Measurements from ENCODE around the gene SETBP1.

Gene SETBP1

DNA sequence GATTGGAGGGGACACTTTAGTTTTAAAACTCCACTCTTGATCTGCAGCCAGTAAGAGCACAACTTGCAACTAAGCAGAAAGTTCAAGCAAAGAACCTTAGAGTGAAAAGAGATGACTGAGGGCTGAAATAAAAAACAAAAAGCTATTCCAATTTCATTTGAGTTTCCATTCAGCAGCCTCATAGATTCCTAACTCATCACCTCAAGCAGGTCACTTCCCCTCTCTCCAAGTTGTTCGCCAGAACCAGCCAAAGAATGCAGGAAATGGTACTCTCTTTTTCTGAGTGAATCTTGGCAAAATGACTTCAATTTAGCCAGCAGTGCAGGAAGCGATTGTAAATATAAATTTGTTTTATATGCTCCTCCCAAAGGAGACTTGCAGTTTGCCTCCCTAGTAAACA, 213.3 kb downstream of the SETBP1 start:
- DNase-seq (no peak), ATAC-seq (replicated peaks) (no peak)
- Mint-ChIP-seq H3K27ac (peak overlapping the region in 1 of 2 donors; percentile 70), H3K9me3 (no peaks in the 10 kb centered on the region), H3K4me1 (ENCODE audit: low read depth in 2 of 2) (peaks cover 8 to 33% of the 10 kb centered on the region in 2 donors), H3K27me3 (no peaks in the 10 kb centered on the region), H3K4me3 (peak overlapping the region in 1 of 2 donors; percentile 7), H3K36me3 (ENCODE audit: insufficient read depth) (no peaks in the 10 kb centered on the region)

DNA sequence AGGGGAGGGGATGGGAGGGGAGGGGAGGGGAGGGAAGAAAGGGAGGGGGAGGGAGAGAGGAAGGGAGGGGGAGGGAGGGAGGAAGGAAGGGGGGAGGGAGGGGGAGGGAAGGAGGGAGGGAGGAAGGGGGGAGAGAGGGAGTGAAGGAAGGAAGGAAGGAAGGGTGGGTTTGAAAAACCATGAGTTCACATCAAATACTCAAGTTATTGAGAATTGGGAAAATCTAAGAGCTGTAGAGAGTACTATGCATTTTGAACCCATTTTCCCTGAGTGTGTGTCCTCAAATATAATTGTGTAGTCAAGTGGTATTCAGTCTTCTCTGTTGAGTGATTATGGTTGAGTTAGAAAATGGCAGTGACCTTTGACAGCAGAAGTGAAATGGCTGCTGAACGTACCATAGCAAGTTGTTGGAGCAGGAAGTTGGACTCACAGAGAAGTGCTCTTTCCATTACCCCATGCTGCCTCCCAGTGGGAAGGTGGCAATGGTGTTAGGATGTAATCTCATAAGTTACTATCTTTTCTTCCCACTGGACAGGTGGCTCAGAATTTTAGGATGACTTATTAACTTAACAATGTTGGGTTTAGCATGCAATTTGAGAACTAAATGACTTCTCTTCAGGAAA, 214.6 kb downstream of the SETBP1 start:
- no peaks in the 10 kb centered on the region for H3K27me3 Mint-ChIP-seq
- no peak for ATAC-seq (replicated peaks)

DNA sequence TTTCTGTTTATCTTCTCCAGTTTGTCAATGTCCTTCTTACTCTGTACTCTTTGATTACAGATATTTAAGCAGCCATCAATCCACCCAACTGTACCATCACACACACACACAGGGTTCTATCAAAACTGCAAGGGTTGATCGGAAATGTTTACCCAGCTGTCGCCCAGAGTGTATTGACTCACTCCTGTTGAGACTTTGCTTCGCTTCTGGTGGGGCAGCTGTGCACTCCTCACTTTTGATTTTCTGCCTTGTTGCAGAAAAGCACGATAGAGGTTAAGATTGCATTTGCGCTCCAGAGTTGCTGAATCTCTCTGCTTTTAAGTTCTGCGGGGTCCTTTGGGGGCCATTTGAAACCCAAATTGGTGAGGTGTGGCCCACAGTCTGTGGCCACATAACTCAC, 216.2 kb downstream of the SETBP1 start:
- Mint-ChIP-seq H3K36me3 (ENCODE audit: insufficient read depth) (no peaks in the 10 kb centered on the region), H3K4me3 (no peak overlapping the region)

More for the DNA sequence above, 214.6 kb downstream of the SETBP1 start:
- DNase-seq = no peak
- H3K4me1 Mint-ChIP-seq (ENCODE audit: low read depth in 2 of 2) = peaks cover 8 to 29% of the 10 kb centered on the region in 2 donors
- H3K36me3 Mint-ChIP-seq (ENCODE audit: insufficient read depth) = no peaks in the 10 kb centered on the region
- H3K4me3 Mint-ChIP-seq = no peak overlapping the region
- no peaks in the 10 kb centered on the region for H3K9me3 Mint-ChIP-seq
- peak overlapping the region; percentile 64 to 71 for H3K27ac Mint-ChIP-seq

DNA sequence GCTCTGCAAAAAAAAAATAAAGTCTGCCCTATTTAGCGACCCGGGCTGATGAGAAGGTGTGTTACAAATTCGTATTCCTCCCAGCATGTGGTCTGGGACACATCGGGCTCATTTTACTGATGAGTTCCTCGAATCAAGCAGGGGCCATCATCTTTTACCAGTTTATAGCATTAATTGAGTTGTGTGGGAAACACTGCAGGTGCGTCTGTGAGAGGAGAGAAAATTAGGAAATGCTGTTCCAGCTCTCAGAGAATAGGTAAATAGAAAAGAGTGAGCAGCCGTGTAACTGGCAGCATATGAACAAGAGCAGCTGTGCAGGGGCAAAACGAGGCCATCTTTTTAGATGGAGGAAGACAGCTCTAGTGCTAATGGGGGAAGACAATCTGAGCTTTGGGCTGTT, 216.7 kb downstream of the SETBP1 start:
- Mint-ChIP-seq H3K36me3 (ENCODE audit: insufficient read depth) (no peaks in the 10 kb centered on the region), H3K27me3 (no peaks in the 10 kb centered on the region), H3K27ac (no peak overlapping the region), H3K9me3 (no peaks in the 10 kb centered on the region), H3K4me1 (ENCODE audit: low read depth in 2 of 2) (peaks cover 12 to 29% of the 10 kb centered on the region in 2 donors), H3K4me3 (no peak overlapping the region)
- ATAC-seq (replicated peaks) = no peak
- no peak for DNase-seq

More for the DNA sequence above, 216.2 kb downstream of the SETBP1 start:
- Mint-ChIP-seq H3K4me1 (ENCODE audit: low read depth in 2 of 2) (peaks cover 12 to 29% of the 10 kb centered on the region in 2 donors), H3K9me3 (no peaks in the 10 kb centered on the region), H3K27me3 (no peaks in the 10 kb centered on the region), H3K27ac (no peak overlapping the region)
- DNase-seq (no peak), ATAC-seq (replicated peaks) (no peak)

DNA sequence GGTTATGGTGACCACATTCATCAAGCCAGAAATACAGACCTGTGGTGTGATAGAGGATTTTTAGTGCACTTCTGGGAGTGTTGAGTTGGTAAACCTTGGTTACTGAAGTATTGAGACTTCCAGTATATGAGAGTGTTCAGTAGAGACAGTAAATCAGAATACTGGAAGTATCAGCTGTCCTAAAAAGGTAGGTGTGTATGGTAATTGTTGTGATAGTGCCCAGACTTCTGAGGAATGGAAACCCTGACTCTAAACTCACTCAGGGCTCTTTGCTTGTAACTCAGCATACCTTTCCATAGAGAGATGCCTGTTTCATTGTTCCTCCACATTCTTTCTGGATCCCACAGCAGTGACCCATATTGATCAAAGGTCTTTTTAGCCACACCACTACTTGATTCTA, 217.1 kb downstream of the SETBP1 start:
- H3K36me3 Mint-ChIP-seq (ENCODE audit: insufficient read depth) = no peaks in the 10 kb centered on the region
- DNase-seq (no peak), ATAC-seq (replicated peaks) (no peak)
- H3K27ac Mint-ChIP-seq = no peak overlapping the region
- H3K4me3 Mint-ChIP-seq = no peak overlapping the region
- no peaks in the 10 kb centered on the region for H3K27me3 Mint-ChIP-seq
- H3K9me3 Mint-ChIP-seq = no peaks in the 10 kb centered on the region
- H3K4me1 Mint-ChIP-seq (ENCODE audit: low read depth in 2 of 2) = peaks cover 12 to 25% of the 10 kb centered on the region in 2 donors

DNA sequence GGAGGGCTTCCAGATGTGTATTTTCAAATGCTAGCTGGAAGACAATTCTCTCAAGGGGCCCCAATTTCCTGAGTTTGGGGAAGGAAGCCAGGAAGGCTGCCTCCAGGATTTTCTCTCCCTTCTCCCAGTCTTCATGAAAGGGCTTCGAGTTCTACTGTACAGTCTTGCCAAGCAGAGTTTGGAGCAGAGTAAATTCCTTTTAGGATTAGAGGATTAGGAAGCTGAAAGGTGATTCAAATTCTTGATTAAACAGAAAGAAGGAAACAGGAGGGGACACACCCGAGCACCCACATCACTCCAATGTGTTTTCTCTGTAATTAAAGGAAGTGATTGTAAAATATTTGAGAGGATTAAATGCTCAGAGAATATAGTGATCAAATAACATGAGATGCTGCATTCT, 217.8 kb downstream of the SETBP1 start:
- Mint-ChIP-seq H3K27ac (no peak overlapping the region), H3K4me3 (no peak overlapping the region), H3K9me3 (no peaks in the 10 kb centered on the region), H3K4me1 (ENCODE audit: low read depth in 2 of 2) (peaks cover 9 to 19% of the 10 kb centered on the region in 2 donors), H3K27me3 (no peaks in the 10 kb centered on the region), H3K36me3 (ENCODE audit: insufficient read depth) (no peaks in the 10 kb centered on the region)
- no peak for DNase-seq
- no peak for ATAC-seq (replicated peaks)

DNA sequence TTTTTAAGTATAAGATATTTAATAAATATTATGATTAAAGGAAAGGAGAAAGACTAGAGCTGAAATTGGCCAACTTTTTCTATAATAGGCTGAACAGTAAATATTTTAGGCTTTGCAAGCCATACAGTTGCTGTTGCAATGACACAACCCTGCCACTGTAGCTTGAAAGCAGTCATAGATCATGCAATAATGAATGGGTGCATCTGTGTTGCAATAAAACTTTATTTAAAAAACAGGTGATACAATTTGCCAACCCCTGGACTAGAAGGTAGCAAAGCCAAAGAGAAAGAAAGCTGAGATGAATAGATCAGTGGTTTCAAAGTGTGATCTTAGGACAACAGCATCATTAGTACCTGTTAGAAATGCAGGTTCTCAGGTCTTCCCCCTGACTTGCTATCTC, 219.1 kb downstream of the SETBP1 start:
- Mint-ChIP-seq H3K4me3 (no peak overlapping the region), H3K27ac (no peak overlapping the region), H3K4me1 (ENCODE audit: low read depth in 2 of 2) (peaks cover 8% of the 10 kb centered on the region in 2 donors), H3K27me3 (no peaks in the 10 kb centered on the region), H3K9me3 (no peaks in the 10 kb centered on the region), H3K36me3 (ENCODE audit: insufficient read depth) (no peaks in the 10 kb centered on the region)
- no peak for ATAC-seq (replicated peaks)
- DNase-seq = no peak

DNA sequence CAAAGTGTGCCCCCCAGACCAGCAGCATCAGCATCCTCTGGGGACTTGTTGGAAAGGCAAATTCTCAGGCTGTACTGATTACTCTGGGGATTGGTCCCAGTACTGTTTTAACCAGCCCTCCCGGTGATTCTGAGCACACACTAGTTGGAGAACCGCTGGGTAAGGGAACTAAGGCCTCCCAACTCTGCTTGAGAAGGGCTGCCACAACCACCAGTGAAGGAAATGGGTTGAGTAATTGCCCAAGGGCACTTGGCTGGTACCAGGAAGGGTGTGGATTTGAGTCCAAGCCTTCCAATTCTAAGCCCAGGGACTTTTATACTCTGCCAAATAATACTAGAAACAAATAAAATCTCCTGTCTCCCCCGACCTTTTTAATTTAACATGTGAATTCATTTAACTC, 219.9 kb downstream of the SETBP1 start:
- Mint-ChIP-seq H3K4me1 (ENCODE audit: low read depth in 2 of 2) (peaks cover 4 to 5% of the 10 kb centered on the region in 2 donors), H3K9me3 (no peaks in the 10 kb centered on the region), H3K36me3 (ENCODE audit: insufficient read depth) (no peaks in the 10 kb centered on the region), H3K27ac (no peak overlapping the region), H3K27me3 (no peaks in the 10 kb centered on the region), H3K4me3 (no peak overlapping the region)
- no peak for ATAC-seq (replicated peaks)
- no peak for DNase-seq

DNA sequence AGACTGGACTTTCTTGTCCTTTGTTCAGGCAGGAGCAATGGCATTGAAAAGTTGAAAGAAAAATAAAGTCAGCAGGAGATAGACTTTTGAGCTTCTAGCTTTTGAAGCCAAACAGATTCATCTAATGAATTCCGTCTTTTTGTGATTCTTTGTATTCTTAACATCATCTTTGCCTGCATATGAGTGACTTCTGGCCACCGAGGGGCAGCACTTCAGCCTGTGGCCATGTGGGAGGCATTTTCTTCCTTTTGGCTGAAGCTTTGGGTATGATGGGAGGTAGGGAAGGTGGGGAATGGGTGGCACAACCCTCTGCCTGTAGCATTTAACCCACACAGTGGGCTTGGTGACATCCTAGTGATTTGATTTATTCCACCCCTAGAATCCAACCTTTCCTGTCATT, 220.6 kb downstream of the SETBP1 start:
- Mint-ChIP-seq H3K27me3 (no peaks in the 10 kb centered on the region), H3K4me3 (no peak overlapping the region), H3K27ac (no peak overlapping the region), H3K4me1 (ENCODE audit: low read depth in 2 of 2) (peaks cover 4 to 5% of the 10 kb centered on the region in 2 donors), H3K36me3 (ENCODE audit: insufficient read depth) (no peaks in the 10 kb centered on the region), H3K9me3 (no peaks in the 10 kb centered on the region)
- DNase-seq (no peak), ATAC-seq (replicated peaks) (no peak)

DNA sequence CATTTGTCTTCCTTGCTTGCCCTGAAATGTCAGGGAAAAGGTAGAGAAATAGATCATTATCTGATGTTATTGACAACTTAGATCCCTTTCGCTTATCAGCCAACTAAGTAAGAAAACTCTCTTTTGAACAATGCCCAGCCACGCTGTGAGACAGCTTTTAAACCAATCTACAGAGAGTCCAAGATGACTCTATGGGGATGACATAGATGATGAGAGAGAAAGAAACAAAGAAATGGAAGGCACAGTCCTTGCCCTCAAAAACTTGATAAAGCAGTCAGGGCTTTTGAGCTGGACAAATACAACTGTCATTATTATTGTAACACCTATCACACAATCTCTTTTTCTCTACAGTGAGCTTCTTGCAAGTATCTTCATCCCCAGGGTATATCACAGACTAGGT, 222.6 kb downstream of the SETBP1 start:
- ATAC-seq (replicated peaks) = no peak
- H3K36me3 Mint-ChIP-seq (ENCODE audit: insufficient read depth) = no peaks in the 10 kb centered on the region
- peaks cover 4 to 5% of the 10 kb centered on the region in 2 donors for H3K4me1 Mint-ChIP-seq (ENCODE audit: low read depth in 2 of 2)
- no peaks in the 10 kb centered on the region for H3K27me3 Mint-ChIP-seq
- H3K4me3 Mint-ChIP-seq = no peak overlapping the region
- no peak for DNase-seq
- no peak overlapping the region for H3K27ac Mint-ChIP-seq
- H3K9me3 Mint-ChIP-seq = no peaks in the 10 kb centered on the region

DNA sequence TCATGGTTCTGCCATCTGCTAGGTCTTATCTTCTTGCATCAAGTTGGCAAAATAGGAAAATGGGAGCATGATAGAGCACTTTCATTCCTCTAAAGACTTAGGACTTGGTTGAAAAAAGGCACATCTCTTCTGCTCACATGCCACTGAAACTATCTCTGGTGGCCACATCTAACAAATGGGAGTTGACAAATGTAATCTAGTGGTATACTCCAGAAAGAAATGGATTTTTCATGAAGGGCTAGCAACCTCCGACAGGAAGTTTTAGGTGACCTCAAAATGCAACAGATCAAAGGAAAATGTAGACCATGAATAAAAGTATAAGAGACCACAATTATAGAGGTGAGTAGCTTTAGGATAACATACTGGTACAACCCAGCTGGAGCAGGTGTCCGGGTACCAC, 224.1 kb downstream of the SETBP1 start:
- Mint-ChIP-seq H3K36me3 (ENCODE audit: insufficient read depth) (no peaks in the 10 kb centered on the region), H3K4me3 (no peak overlapping the region), H3K27ac (peak overlapping the region in 1 of 2 donors; percentile 11), H3K4me1 (ENCODE audit: low read depth in 2 of 2) (peaks cover 5 to 14% of the 10 kb centered on the region in 2 donors), H3K27me3 (no peaks in the 10 kb centered on the region), H3K9me3 (no peaks in the 10 kb centered on the region)
- no peak for DNase-seq
- no peak for ATAC-seq (replicated peaks)

DNA sequence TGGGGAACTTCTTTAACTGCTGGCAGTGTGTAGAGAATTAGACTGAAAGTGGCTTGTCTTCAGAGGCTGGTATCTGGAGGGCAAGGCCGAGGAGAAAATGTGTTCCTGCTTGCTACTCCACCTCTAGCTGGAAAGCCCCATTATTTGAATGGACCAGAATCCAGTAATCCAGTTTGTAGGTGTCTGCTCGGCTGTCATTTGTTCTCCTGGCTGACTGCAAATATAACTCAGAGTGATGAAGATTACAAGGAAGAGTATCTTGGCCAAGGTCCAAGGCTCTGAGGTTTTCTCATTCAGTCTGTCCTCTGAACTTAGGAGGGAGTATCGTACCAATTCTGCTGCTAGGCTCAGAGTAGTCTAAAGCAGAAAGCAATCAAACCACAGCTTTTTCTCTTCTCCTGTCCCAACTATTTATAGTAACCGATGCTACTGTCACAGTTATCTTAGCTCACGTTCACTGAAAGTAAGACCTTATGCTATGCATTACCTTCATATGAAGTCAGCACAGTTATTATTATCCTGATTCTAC, 228.6 kb downstream of the SETBP1 start:
- H3K4me3 Mint-ChIP-seq = no peak overlapping the region
- peaks cover 14 to 34% of the 10 kb centered on the region in 2 donors for H3K4me1 Mint-ChIP-seq (ENCODE audit: low read depth in 2 of 2)
- no peaks in the 10 kb centered on the region for H3K36me3 Mint-ChIP-seq (ENCODE audit: insufficient read depth)
- no peak overlapping the region for H3K27ac Mint-ChIP-seq
- H3K27me3 Mint-ChIP-seq = peaks cover 0 to 14% of the 10 kb centered on the region in 2 donors
- ATAC-seq (replicated peaks) (no peak), DNase-seq (no peak)
- no peaks in the 10 kb centered on the region for H3K9me3 Mint-ChIP-seq

DNA sequence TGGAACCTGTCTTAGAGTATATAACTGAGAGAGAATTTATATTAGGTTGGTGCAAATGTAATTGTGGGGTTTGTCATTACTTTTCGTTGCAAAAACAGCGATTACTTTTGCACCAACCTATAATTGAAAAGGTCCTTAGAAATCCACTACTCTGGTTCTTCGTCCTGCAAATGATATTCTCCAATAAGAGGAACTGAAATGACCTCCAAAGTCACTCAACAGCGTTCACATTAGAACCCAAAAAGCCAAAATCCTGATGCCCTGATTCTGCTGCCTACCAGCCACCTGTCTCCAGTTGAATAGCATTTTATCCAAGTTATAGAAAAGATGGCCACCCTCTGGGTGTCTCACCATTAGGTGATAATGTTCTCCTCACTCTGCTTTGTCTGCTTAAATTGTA, 230.6 kb downstream of the SETBP1 start:
- H3K4me1 Mint-ChIP-seq (ENCODE audit: low read depth in 2 of 2) = peaks cover 14 to 33% of the 10 kb centered on the region in 2 donors
- H3K4me3 Mint-ChIP-seq = no peak overlapping the region
- no peak overlapping the region for H3K27ac Mint-ChIP-seq
- no peak for DNase-seq
- ATAC-seq (replicated peaks) = no peak
- H3K36me3 Mint-ChIP-seq (ENCODE audit: insufficient read depth) = no peaks in the 10 kb centered on the region
- peaks cover 0 to 14% of the 10 kb centered on the region in 2 donors for H3K27me3 Mint-ChIP-seq
- no peaks in the 10 kb centered on the region for H3K9me3 Mint-ChIP-seq

DNA sequence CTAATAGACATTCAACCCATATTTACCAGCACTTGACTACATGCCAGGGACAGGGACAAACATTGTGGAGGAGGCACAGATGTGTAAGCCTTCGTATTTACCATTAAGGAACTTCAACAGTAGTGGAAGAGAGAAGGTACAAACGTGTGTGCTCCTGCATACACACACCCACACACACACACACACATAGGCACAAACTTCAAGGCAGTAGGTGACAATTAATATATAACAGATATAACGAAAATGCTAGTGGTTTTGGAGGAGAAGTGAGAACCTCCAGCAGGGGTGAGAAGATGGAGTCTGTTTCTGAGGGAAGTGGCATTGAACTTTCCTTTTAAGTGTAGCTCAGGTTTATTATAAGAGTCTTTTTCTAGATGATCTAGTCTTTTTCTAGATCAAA, 231.1 kb downstream of the SETBP1 start:
- ATAC-seq (replicated peaks) = no peak
- DNase-seq = no peak
- Mint-ChIP-seq H3K9me3 (no peaks in the 10 kb centered on the region), H3K36me3 (ENCODE audit: insufficient read depth) (no peaks in the 10 kb centered on the region), H3K27me3 (peaks cover 0 to 14% of the 10 kb centered on the region in 2 donors), H3K4me3 (no peak overlapping the region), H3K4me1 (ENCODE audit: low read depth in 2 of 2) (peaks cover 14 to 33% of the 10 kb centered on the region in 2 donors), H3K27ac (peak overlapping the region in 1 of 2 donors; percentile 27)
